Esophagus squamous epithelium (tissue), 4 donors: Measurements from ENCODE around the gene EPC1.

Experiments
- POLR2A ChIP-seq, 4 donors: fragments of 450-650 bp; IDR thresholded peaks; one replicate each; pipeline ENCODE4 v1.6.1; 2017; ENCODE audit warnings: antibody characterized with exemption in 4 of 4, mild to moderate bottlenecking in 4 of 4, moderate library complexity in 3 of 4
- TF ChIP-seq, protein P1 (sequence below), 6 experiments: fragments of 450-650 bp in 4 of 6; fragments of 200-600 bp in 2 of 6; sonication (generic) in 2 of 6; IDR thresholded peaks; one replicate each; pipeline ENCODE4 v1.5.1; 2016 to 2019; ENCODE audit warnings: antibody characterized with exemption in 6 of 6, mild to moderate bottlenecking in 4 of 6, moderate library complexity in 4 of 6

DNA sequence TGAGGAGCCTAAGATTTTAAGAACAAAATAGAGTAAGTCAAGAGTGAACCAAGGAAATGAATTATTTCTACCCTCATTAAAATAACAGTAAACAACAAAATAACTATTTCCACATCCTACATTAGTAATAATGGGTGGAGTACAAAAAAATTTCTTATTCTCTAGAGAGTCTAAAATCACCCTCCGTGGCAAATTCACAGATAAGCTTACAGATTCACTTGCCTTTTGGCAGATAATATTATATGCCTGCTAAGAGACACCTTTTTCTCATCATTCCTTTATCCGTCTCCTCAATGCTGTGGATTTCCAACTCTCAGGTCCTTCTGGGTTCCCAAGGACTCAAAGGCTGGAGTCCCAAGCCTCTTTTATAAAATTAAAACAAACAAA lies 2.2 kb upstream of the EPC1 start:
- TF ChIP-seq, protein P1, sequence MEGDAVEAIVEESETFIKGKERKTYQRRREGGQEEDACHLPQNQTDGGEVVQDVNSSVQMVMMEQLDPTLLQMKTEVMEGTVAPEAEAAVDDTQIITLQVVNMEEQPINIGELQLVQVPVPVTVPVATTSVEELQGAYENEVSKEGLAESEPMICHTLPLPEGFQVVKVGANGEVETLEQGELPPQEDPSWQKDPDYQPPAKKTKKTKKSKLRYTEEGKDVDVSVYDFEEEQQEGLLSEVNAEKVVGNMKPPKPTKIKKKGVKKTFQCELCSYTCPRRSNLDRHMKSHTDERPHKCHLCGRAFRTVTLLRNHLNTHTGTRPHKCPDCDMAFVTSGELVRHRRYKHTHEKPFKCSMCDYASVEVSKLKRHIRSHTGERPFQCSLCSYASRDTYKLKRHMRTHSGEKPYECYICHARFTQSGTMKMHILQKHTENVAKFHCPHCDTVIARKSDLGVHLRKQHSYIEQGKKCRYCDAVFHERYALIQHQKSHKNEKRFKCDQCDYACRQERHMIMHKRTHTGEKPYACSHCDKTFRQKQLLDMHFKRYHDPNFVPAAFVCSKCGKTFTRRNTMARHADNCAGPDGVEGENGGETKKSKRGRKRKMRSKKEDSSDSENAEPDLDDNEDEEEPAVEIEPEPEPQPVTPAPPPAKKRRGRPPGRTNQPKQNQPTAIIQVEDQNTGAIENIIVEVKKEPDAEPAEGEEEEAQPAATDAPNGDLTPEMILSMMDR (IDR thresholded peaks at IDR 0.05): no peak
- TF ChIP-seq POLR2A (IDR thresholded peaks at IDR 0.05): no peak
